Ectodermal cell (in vitro differentiated cells): ENCODE results near the gene TUBB4A.

Experiments used
- H3K27ac ChIP-seq: 2 replicates; pipeline ENCODE4 v1.7.0; 2013; ENCODE audit warnings: mild to moderate bottlenecking, low read depth, low read length; ENCODE audit not compliant: insufficient read depth, poor library complexity, severe bottlenecking
- H3K27me3 ChIP-seq: 2 replicates; pipeline ENCODE4 v1.7.0; 2013; ENCODE audit warnings: mild to moderate bottlenecking, low read length; ENCODE audit not compliant: insufficient read depth, control insufficient read depth, poor library complexity, severe bottlenecking
- H3K36me3 ChIP-seq: one replicate; pipeline ENCODE4 v1.7.0; 2013; ENCODE audit warnings: low read length; ENCODE audit not compliant: control insufficient read depth, insufficient read depth
- H3K4me1 ChIP-seq: one replicate; pipeline ENCODE4 v1.7.0; 2013; ENCODE audit warnings: low read length; ENCODE audit not compliant: control insufficient read depth, insufficient read depth
- H3K4me3 ChIP-seq: 2 replicates; pipeline ENCODE4 v1.7.0; 2013; ENCODE audit warnings: low read depth, low read length, control low read depth; ENCODE audit not compliant: insufficient read depth
- H3K9me3 ChIP-seq: 2 replicates; pipeline ENCODE4 v1.7.0; 2013; ENCODE audit warnings: mild to moderate bottlenecking, low read length, moderate library complexity; ENCODE audit not compliant: control insufficient read depth
- WGBS, 2 experiments: methylation state at CpG; one replicate each; pipeline ENCODE4 v1.1.7; 2013; ENCODE audit warnings: missing lambda C conversion rate in 2 of 2; 5-methylcytosine and 5-hydroxymethylcytosine counted together

TUBB4A gene

DNA sequence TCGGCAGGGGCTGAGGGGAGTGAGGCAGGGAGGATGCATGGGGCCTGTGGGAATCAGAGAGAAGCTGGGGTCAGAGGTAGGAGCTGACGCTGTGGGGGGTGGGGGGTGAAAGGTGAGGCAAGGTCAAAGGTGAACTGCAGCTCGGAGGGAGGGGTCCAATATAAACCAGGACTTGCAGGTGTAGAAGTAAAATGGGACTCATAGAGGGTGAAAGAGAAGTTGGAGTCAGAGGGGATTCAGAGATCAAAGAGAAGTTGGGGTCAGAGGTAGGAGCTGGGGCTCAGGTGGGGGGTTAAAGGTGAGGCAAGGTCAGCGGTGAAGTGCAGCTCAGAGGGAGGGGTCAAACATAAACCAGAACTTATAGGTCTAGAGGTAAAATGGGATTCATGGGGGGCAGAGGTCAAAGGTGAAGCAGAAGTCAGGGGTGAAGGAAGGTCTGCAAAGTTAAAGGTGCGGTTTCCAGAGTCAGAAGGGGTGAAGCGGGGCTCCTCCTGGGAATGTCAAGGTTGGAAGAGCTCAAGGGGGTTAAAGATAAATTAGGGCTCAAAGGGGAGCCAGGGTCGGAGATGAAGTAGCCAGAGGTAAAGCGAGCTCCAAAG lies 7.6 kb downstream of the TUBB4A start:
- Histone ChIP-seq H3K4me3 (no peak overlapping the region), H3K36me3 (no peaks in the 10 kb centered on the region), H3K4me1 (no peaks in the 10 kb centered on the region), H3K9me3 (no peaks in the 10 kb centered on the region), H3K27ac (no peak overlapping the region), H3K27me3 (no peaks in the 10 kb centered on the region)
- WGBS, 2 experiments: 87 to 88% methylated on average over 8 of the region's 8 CpGs

DNA sequence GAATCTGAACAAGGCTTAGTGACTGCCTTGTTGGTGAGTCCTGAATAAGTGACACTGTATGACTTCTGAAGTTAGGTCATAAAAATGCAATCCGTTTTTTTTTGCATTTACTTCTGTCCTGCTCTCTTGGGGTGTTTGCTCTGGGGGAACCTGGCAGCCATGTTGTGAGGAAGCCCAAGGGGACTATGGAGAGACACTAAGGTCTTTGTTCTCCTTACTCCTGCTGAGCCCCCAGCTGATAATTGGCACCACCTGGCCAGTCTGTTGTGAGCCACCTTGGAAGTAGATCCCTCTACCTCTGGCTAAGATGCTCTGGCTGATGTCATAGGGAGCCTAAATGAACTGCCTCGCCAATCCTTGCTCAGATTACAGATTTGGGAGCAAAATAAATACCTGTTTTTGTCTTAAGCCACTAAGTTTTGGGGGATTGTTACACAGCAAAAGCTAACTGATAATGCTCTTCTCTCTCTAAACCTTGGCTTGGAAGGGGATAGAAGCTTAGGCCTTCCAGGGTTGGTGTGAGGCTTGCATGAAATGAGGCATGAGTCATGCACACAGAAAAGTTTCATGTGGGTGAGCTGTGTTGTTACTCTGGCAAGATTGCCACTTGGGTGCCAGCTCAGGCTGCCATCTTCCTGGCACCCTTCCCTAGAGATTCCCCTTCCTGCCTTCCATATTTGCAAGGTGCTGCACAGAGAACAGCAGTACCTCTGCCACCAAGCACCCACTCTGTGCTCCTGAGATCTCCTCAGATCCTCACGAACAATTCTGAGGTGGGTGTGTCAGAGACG lies 10.1 kb downstream of the TUBB4A start:
- no peak overlapping the region for H3K4me3 ChIP-seq
- H3K27ac ChIP-seq: no peak overlapping the region
- no peaks in the 10 kb centered on the region for H3K36me3 ChIP-seq
- no peaks in the 10 kb centered on the region for H3K27me3 ChIP-seq
- no peaks in the 10 kb centered on the region for H3K4me1 ChIP-seq
- no peaks in the 10 kb centered on the region for H3K9me3 ChIP-seq
- 88% methylated on average over 4 of the region's 4 CpGs for WGBS, 2 experiments

DNA sequence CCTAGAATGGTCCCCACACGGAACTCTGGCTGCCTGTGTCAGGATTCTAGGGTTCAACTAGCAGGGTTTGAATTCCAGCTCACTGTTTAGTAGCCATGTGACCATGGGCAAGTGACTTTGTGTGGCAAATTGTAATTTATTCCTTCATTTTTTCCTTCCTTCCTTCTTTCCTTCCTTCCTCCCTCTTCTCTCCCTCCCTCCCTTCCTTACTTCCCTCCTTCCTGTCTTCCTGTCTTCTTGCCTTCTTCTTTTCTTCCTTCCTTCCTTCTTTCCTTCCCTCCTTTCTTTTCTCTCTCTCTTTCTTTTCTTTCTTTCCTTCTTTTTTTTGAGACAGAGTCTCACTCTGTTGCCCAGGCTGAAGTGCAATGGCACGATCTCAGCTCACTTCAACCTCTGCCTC lies 12.0 kb downstream of the TUBB4A start:
- Histone ChIP-seq H3K9me3 (no peaks in the 10 kb centered on the region), H3K27me3 (no peaks in the 10 kb centered on the region), H3K36me3 (no peaks in the 10 kb centered on the region), H3K4me1 (no peaks in the 10 kb centered on the region), H3K4me3 (no peak overlapping the region), H3K27ac (no peak overlapping the region)
- WGBS, 2 experiments: 82 to 84% methylated on average over 2 of the region's 2 CpGs

DNA sequence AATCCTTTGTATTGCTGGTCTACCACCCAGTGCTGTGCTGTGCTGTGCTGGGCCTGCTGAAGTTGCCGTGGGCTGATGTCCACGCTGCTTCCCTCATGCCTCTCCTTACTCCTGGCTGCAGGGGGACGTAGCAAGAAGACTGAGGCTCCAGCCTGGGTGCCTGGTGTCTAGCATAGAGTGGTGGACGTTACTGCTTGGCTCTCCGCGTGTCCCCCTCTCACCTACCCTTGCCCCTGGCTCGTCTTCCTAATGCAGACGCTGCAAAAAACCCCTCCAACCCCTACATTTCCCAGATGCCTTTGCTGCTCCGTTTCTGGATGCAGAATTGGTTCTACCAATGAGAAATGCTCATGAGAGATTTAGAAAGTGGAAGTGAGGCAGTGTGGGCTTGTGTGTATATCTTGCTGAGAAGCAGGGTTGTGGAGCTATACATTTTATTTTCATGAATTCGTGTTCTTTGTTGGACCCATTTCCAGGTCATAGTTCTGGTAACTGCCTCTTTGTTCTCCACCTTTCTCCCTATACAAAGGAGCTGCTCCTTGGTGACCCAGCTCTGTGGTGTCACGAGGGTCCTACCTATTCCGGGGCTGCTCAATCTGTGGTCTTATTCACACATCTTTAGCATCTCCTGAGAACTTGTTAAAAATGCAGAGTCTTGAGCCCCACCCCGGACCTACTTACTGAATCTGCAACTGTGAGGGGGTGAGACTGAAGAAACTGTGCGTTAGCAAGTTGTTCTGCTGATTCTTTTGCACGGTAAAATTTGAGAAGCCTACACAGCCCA lies 12.6 kb downstream of the TUBB4A start:
- 76% methylated on average over 15 of the region's 15 CpGs for WGBS, 2 experiments
- Histone ChIP-seq H3K4me3 (no peak overlapping the region), H3K36me3 (no peaks in the 10 kb centered on the region), H3K9me3 (no peaks in the 10 kb centered on the region), H3K27ac (no peak overlapping the region), H3K27me3 (no peaks in the 10 kb centered on the region), H3K4me1 (no peaks in the 10 kb centered on the region)

DNA sequence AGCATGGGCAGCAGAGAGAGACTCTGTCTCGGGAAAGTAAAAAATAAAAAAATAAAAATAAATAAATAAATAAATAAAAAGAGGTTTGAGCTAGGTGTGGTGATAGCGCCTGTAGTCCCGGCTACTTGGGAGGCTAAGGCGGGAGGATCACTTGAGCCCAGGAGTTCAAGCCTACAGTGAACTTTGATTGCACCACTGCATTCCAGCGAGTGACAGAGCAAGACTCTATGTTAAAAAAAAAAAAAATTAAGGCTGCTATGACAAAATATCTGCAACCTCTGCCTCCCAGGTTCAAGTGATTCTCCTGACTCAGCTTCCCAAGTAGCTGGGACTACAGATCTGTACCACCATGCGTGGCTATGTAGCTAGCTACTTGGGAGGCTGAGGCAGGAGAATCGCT lies 17.3 kb downstream of the TUBB4A start:
- H3K27ac ChIP-seq: no peak overlapping the region
- 91 to 94% methylated on average over 6 of the region's 7 CpGs for WGBS, 2 experiments

DNA sequence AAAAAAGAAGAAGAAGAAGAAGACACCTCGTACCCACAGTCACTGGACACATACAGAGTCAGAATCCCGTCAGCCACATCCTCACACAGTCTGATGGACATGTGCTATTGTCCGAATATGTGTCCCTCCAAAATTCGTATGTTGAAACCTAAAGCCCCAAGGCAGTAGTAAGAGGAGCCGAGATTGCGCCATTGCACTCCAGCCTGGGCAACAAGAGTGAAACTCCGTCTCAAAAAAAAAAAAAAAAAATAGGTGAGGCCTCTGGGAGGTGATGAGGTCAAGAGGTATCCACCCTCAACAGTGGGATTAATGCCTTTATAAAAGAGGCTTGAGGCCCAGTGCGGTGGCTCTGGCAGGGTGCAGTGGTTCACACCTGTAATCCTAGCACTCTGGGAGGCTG lies 17.9 kb downstream of the TUBB4A start:
- H3K9me3 ChIP-seq: no peaks in the 10 kb centered on the region
- H3K27ac ChIP-seq: no peak overlapping the region
- 89 to 91% methylated on average over 8 of the region's 8 CpGs for WGBS, 2 experiments
- no peaks in the 10 kb centered on the region for H3K27me3 ChIP-seq
- H3K4me3 ChIP-seq: no peak overlapping the region
- no peaks in the 10 kb centered on the region for H3K36me3 ChIP-seq
- H3K4me1 ChIP-seq: no peaks in the 10 kb centered on the region

More for the DNA sequence above, 17.3 kb downstream of the TUBB4A start:
- H3K27me3 ChIP-seq: no peaks in the 10 kb centered on the region
- H3K4me3 ChIP-seq: no peak overlapping the region
- H3K4me1 ChIP-seq: no peaks in the 10 kb centered on the region
- no peaks in the 10 kb centered on the region for H3K36me3 ChIP-seq
- no peaks in the 10 kb centered on the region for H3K9me3 ChIP-seq

DNA sequence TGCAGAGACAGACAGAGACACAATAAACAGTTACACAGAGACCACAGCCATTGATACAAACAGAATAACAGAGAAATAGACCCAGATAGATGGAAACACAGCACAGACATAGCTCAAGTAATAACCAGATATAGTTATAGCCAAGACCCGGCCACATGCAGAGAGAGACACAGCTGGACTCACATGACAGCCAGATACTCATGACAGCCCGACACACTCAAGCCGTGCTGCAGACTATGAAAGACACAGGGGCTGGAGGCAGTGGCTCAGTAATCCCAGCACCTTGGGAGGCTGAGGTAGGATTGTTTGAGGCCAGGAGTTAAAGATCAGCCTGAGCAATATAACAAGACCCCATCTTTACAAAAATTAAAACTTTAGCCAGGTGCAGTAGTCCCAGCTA lies 18.9 kb downstream of the TUBB4A start:
- H3K27ac ChIP-seq: no peak overlapping the region
- no peaks in the 10 kb centered on the region for H3K9me3 ChIP-seq
- H3K4me3 ChIP-seq: no peak overlapping the region
- no peaks in the 10 kb centered on the region for H3K27me3 ChIP-seq
- H3K36me3 ChIP-seq: no peaks in the 10 kb centered on the region
- H3K4me1 ChIP-seq: no peaks in the 10 kb centered on the region
- WGBS, 2 experiments: 84 to 86% methylated on average over 3 of the region's 3 CpGs

DNA sequence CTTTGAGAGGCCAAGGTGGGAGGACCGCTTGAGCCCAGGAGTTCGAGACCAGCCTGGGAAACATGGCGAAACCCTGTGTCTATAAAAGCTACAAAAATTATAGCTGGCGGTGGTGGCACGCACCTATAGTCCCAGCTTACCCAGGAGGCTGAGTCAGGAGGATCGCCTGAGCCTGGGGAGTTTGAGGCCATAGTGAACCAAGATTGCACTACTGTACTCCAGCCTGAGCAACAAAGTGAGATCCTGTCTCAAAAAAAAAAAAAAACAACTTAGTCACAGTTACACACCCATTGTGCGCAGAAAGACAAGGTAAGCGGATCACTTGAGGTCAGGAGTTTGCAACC lies 19.8 kb downstream of the TUBB4A start:
- H3K9me3 ChIP-seq: no peaks in the 10 kb centered on the region
- no peak overlapping the region for H3K27ac ChIP-seq
- WGBS, 2 experiments: 92 to 95% methylated on average over 8 of the region's 8 CpGs

DNA sequence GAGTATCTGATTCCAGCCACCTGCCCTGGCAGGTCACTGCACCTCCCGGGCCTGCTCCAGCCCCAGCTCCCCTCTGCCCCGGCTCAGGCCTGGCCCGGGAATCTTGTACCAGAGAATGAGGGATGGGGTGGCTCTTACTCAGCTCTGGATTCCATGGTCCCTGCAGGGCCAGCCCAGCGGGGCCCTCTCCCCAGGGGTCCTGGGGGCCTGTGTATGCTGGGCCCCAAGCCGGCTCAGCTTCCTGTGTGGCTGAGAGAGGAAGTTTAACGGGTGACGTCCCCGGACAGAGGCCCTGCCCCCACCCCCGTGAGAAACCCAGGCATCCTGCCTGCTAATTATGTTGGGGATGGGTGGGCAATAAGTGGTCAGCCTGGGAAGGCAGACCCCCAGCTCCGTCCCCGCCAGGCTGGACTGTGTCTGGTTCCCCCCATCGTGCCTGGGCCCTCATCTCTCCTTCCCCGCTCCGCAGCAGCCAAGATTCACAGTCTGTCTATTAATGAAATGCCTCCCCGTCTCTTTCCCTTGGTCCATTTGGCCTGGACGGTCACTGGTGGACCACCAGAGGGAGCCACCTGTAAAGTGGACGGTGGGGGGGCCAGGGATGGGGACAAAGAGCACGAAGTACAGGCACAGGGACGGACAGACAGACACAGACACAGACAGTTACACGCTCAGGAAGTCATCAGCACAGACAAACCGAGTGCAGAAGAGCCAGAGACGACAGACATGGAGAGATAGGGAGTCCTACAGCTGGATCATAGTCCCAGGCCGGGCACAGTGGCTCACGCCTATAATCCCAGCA lies 20.4 kb downstream of the TUBB4A start, which contains the start of gene DENND1C:
TSS of gene DENND1C (minus strand) at position 247 of the 802 bp plus-strand sequence. CDS start at position 155, 92 bp downstream.
- no peaks in the 10 kb centered on the region for H3K36me3 ChIP-seq
- H3K27ac ChIP-seq: no peak within 1 kb of the TSS
- peaks cover 6% of the 10 kb centered on the region for H3K27me3 ChIP-seq
- no peak within 1 kb of the TSS for H3K4me3 ChIP-seq
- WGBS, 2 experiments: 57 to 60% methylated on average over 24 of the region's 24 CpGs
- H3K4me1 ChIP-seq: no peaks in the 10 kb centered on the region
- no peaks in the 10 kb centered on the region for H3K9me3 ChIP-seq

More for the DNA sequence above, 19.8 kb downstream of the TUBB4A start:
- H3K4me3 ChIP-seq: no peak overlapping the region
- peaks cover under 1% of the 10 kb centered on the region for H3K27me3 ChIP-seq
- H3K36me3 ChIP-seq: no peaks in the 10 kb centered on the region
- no peaks in the 10 kb centered on the region for H3K4me1 ChIP-seq
